ENCODE data around the gene BLOC1S3.

BLOC1S3 gene

DNA sequence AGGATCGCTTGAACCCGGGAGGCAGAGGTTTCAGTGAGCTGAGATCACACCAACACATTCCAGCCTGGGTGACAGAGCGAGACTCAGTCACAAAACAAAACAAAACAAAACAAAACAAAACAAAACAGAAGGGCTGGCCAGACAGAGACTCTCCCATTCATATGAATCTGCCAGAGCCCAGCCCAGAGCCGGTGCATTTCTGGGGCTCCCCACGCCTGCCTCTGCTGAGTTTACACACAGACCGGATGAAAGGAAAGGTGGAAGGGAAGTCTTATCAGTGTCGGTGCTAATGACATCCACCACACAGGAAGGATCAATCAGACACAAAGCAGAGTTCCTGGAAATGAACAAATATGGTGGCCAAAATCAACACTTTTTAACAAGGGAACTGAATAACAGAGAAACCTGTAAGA lies 7.4 kb upstream of the BLOC1S3 start:
- TF ChIP-seq JUND (IDR thresholded peaks at IDR 0.05; ENCODE audit: low read depth), result no peak
- DNase-seq (ENCODE audit: low read depth in 1 of 2, low spot score in 1 of 2), result no peak
- in situ Hi-C loops (cut with HindIII; ENCODE audit: low pct_unique_long_range_greater_than_20kb, low sequenced_read_pairs), result no loop called here

GRCh38 chr19:45172173-45172572 lies 6.4 kb upstream of the BLOC1S3 start:
- no peak for DNase-seq (ENCODE audit: low read depth in 1 of 2, low spot score in 1 of 2)
- TF ChIP-seq JUND (IDR thresholded peaks at IDR 0.05; ENCODE audit: low read depth), result no peak
- in situ Hi-C loops (cut with HindIII; ENCODE audit: low pct_unique_long_range_greater_than_20kb, low sequenced_read_pairs), result no loop called here

GRCh38 chr19:45172611-45173208 lies 5.9 kb upstream of the BLOC1S3 start:
- TF ChIP-seq JUND (IDR thresholded peaks at IDR 0.05; ENCODE audit: low read depth), result no peak
- no peak for DNase-seq (ENCODE audit: low read depth in 1 of 2, low spot score in 1 of 2)
- in situ Hi-C loops (cut with HindIII; ENCODE audit: low pct_unique_long_range_greater_than_20kb, low sequenced_read_pairs), result no loop called here

- no peak for TF ChIP-seq JUND (IDR thresholded peaks at IDR 0.05; ENCODE audit: low read depth)
- DNase-seq (ENCODE audit: low read depth in 1 of 2, low spot score in 1 of 2), result no peak
- in situ Hi-C loops (cut with HindIII; ENCODE audit: low pct_unique_long_range_greater_than_20kb, low sequenced_read_pairs), result no loop called here
Observed at GRCh38 chr19:45173816-45174215, 4.8 kb upstream of the BLOC1S3 start.

DNA sequence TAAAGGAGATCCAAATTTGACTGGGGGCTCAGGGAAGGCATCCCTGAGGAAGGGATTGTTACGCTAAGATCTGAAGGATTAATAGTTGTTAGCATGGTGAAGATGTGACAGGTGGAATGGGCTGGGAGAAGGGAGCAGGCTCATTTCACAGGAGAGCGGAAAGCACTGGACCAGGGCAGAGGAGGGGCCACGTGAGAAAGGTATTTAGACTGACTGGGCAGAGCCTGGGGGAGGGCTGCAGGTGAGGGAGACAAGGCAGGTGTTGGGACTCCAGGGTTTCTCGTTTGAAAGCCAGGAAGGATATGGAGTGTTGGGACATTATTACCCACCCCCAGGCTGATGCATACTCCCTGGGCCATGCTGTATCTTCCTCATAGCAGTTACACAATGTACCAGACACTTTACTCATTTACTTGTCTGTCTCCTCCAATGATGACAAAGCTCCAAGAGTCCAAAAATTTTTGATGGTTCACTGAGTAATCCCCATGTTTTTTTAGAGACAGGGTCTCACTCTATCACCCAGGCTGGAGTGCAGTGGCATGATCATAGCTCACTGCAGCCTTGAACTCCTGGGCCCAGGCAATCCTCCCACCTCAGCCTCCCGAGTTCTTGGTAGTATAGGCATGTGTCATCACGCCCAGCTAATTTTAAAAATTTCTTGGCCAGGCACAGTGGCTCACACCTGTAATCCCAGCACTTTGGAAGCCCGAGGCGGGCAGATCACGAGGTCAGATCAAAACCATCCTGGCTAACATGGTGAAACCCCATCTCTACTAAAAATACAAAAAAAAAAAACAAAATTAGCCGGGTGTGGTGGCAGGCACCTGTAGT lies 2.9 kb upstream of the BLOC1S3 start:
- in situ Hi-C loops (cut with HindIII; ENCODE audit: low pct_unique_long_range_greater_than_20kb, low sequenced_read_pairs), result no loop called here
- no peak for TF ChIP-seq JUND (IDR thresholded peaks at IDR 0.05; ENCODE audit: low read depth)
- DNase-seq (ENCODE audit: low read depth in 1 of 2, low spot score in 1 of 2), result no peak

DNA sequence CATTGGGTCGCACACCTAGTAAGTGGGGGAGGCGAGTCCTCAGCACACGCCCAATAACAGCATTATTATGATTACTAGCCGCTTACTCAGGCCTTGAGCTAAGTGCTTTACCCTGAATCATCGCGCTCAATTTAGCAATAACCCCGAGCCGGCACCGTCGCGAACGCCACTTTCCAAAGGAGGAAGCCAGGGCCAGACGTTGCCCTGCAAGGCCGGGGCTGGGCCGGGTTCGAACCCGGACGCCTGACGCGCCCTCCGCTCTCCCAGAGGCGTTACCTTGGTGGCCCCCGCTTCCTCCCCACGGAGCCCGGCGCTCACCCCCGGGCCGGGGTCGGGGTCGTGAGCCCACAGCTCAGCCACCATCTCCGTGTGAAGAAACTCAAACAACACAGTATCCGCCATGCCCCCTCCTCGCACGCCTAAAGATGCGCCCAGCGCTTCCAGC lies 745 bp upstream of the BLOC1S3 start, which contains the start of gene TRAPPC6A:
TSS of gene TRAPPC6A (minus strand) at position 421 of the 445 bp plus-strand sequence. CDS start at position 402, 19 bp downstream.
- DNase-seq (ENCODE audit: low read depth in 1 of 2, low spot score in 1 of 2), result no peak
- in situ Hi-C loops (cut with HindIII; ENCODE audit: low pct_unique_long_range_greater_than_20kb, low sequenced_read_pairs), result no loop called here
- TF ChIP-seq JUND (IDR thresholded peaks at IDR 0.05; ENCODE audit: low read depth), result no peak

DNA sequence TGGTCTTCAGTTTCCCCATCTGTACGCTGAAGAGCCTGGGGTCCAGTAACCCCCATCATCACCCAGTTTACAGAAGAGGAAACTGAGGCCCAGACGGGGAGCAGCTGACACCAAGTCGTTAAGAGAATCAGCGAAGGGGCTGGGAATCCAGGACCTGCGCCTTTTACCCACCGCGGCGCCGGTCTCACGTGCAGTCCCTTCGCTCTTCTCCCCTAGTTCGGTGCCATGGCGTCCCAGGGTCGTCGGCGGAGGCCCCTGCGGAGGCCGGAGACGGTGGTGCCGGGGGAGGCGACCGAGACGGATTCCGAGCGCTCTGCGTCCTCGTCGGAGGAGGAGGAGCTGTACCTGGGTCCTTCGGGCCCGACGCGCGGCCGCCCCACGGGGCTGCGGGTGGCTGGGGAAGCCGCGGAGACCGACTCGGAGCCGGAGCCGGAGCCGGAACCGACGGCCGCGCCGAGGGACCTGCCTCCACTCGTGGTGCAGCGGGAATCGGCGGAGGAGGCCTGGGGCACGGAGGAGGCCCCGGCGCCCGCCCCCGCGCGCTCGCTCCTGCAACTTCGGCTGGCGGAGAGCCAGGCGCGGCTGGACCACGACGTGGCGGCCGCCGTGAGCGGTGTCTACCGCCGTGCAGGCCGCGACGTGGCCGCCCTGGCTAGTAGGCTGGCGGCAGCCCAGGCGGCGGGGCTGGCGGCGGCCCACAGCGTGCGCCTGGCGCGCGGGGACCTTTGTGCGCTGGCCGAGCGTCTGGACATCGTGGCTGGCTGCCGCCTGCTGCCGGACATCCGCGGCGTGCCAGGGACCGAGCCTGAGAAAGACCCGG lies 698 bp downstream of the BLOC1S3 start:
- DNase-seq (ENCODE audit: low read depth in 1 of 2, low spot score in 1 of 2), result peak in 1 of 2 experiments; percentile 37
- in situ Hi-C loops (cut with HindIII; ENCODE audit: low pct_unique_long_range_greater_than_20kb, low sequenced_read_pairs), result no loop called here
- TF ChIP-seq JUND (IDR thresholded peaks at IDR 0.05; ENCODE audit: low read depth), result no peak

DNA sequence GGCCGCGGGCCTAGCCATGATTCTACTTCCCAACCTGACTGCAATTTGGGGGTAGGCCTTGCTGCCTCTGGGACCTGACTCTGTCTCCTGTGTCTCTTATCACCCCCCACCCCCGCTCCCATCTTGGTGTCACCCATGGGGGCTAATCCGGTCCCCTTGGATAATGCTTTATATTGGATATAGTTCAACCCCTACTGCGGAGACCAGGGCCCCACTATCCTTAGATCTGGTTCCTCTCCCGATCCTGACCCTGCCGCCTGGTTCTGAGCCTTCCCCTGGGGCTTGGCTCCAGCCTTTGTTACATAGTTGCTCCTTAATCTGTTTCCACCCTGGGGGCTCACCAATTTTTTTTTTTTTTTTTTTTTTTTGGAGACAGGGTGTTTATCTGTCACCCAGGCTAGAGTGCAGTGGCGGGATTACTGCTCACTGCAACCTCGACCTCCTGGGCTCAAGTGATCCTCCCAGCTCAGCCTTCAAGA lies 1.3 kb downstream of the BLOC1S3 start:
- in situ Hi-C loops (cut with HindIII; ENCODE audit: low pct_unique_long_range_greater_than_20kb, low sequenced_read_pairs), result no loop called here

GRCh38 chr19:45180936-45181335 lies 2.4 kb downstream of the BLOC1S3 start:
- no peak for DNase-seq (ENCODE audit: low read depth in 1 of 2, low spot score in 1 of 2)
- no peak for TF ChIP-seq JUND (IDR thresholded peaks at IDR 0.05; ENCODE audit: low read depth)
- in situ Hi-C loops (cut with HindIII; ENCODE audit: low pct_unique_long_range_greater_than_20kb, low sequenced_read_pairs), result no loop called here

More for the DNA sequence above, 1.3 kb downstream of the BLOC1S3 start:
- no peak for TF ChIP-seq JUND (IDR thresholded peaks at IDR 0.05; ENCODE audit: low read depth)
- no peak for DNase-seq (ENCODE audit: low read depth in 1 of 2, low spot score in 1 of 2)

DNA sequence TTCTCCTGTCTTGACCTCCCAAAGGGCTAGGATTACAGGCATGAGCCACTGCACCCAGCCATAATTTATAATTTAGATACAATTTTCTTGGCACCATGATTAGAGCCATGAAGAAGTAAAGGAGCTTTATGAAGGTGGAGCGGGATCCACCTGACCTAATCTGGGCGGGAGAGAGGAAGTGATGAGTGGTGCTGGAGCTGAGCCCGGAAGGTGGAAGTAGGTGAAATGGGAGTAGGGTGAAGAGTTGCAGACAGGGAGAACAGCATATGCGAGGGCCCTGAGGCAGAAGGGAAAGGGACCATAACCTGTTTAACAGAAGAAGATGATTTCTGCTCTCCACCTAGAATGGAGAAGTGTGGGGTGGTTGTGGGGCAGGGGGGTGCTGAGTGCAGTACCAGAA lies 4.2 kb downstream of the BLOC1S3 start:
- in situ Hi-C loops (cut with HindIII; ENCODE audit: low pct_unique_long_range_greater_than_20kb, low sequenced_read_pairs), result no loop called here
- DNase-seq (ENCODE audit: low read depth in 1 of 2, low spot score in 1 of 2), result no peak
- no peak for TF ChIP-seq JUND (IDR thresholded peaks at IDR 0.05; ENCODE audit: low read depth)

DNA sequence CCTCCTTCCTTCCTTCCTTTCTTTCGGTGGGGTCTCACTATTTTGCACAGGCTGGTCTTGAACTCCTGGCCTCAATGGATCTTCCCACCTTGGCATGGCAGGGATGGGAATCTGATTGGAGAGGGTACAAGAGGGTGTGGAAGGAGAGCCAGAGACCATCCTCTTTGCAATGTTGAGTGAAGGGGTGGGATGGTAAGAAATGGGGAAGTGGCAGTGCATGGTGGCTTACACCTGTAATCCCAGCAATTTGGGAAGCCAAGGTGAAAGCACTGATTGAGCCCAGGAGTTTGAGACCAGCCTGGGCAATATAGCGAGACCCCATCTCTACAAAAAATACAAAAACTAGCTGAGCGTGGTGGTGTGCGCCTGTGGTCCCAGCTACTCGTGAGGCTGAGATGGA lies 5.5 kb downstream of the BLOC1S3 start:
- in situ Hi-C loops (cut with HindIII; ENCODE audit: low pct_unique_long_range_greater_than_20kb, low sequenced_read_pairs), result no loop called here
- no peak for DNase-seq (ENCODE audit: low read depth in 1 of 2, low spot score in 1 of 2)
- no peak for TF ChIP-seq JUND (IDR thresholded peaks at IDR 0.05; ENCODE audit: low read depth)

DNA sequence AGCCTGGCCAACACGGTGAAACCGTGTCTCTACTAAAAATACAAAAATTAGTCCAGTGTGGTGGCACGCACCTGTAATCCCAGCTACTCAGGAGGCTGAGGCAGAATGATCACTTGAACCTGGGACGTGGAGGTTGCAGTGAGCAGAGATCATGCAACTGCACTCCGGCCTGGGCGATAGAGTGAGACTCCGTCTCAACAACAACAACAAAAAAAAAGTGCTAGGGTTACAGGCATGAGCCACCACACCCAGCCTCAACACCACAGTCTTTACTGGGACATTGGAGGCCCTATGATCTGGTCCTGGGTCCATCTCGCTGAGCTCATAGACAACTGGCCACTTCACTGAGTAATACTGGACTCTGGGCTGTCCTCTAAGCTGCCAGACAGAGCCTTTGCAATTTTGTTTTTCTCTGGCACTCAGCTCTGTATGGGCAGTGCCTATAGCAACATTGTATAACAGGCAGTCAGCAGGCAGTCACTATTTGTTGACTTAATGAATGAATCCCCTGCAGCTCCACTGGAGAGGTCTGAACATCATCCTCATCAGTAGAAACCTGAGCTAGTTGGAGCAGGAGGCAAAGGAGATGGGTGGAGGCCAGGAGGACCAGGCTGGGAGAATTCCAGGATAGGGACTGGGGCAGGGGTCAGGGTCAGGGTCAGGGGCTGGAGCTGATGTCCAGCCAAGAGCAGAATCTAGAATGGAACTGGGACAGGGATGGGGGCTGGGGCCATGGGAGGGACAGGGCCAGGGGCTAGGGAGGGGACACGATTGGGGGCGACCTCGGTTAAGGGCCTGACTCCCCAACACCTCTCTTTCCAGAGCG lies 8.1 kb downstream of the BLOC1S3 start:
- DNase-seq (ENCODE audit: low read depth in 1 of 2, low spot score in 1 of 2), result peak in 1 of 2 experiments; percentile 17
- no peak for TF ChIP-seq JUND (IDR thresholded peaks at IDR 0.05; ENCODE audit: low read depth)
- in situ Hi-C loops (cut with HindIII; ENCODE audit: low pct_unique_long_range_greater_than_20kb, low sequenced_read_pairs), result no loop called here
